Neural cell (in vitro differentiated cells): ENCODE measurements around the gene GABRG3.

Source experiments
- CTCF ChIP-seq: fragments of 450-650 bp; IDR thresholded peaks from 2 replicates; pipeline ENCODE4 v1.5.1; 2014; ENCODE audit warnings: antibody characterized with exemption, mild to moderate bottlenecking, moderate library complexity; ENCODE audit not compliant: poor library complexity, severe bottlenecking
- EP300 ChIP-seq: fragments of 450-650 bp; conservative IDR thresholded peaks from 2 replicates; pipeline ENCODE4 v1.6.1; 2014; ENCODE audit warnings: antibody characterized with exemption, mild to moderate bottlenecking, moderate library complexity; ENCODE audit not compliant: poor library complexity, severe bottlenecking
- EZH2 ChIP-seq: fragments of 200-600, 300-800 bp; shearing (Covaris generic), sonication (generic); IDR thresholded peaks from 2 replicates; pipeline ENCODE4 v1.6.1; 2014; ENCODE audit warnings: antibody characterized with exemption, low read length, borderline replicate concordance, mild to moderate bottlenecking; ENCODE audit not compliant: insufficient read depth, poor library complexity, severe bottlenecking
- MXI1 ChIP-seq: fragments of 450-650 bp; conservative IDR thresholded peaks from 2 replicates; pipeline ENCODE4 v1.6.1; 2014; ENCODE audit warnings: antibody characterized with exemption, mild to moderate bottlenecking; ENCODE audit not compliant: poor library complexity, severe bottlenecking
- POLR2AphosphoS5 ChIP-seq: IDR thresholded peaks from 2 replicates; pipeline ENCODE4 v1.6.1; 2012
- RAD21 ChIP-seq: fragments of 450-650 bp; conservative IDR thresholded peaks from 2 replicates; pipeline ENCODE4 v1.6.1; 2014; ENCODE audit warnings: antibody characterized with exemption, mild to moderate bottlenecking, moderate library complexity
- REST ChIP-seq: IDR thresholded peaks from 2 replicates; pipeline ENCODE4 v1.6.1; 2012; ENCODE audit warnings: borderline replicate concordance
- SMC3 ChIP-seq: fragments of 450-650 bp; conservative IDR thresholded peaks from 2 replicates; pipeline ENCODE4 v1.6.1; 2014; ENCODE audit warnings: antibody characterized with exemption, mild to moderate bottlenecking, moderate library complexity; ENCODE audit not compliant: poor library complexity
- TAF1 ChIP-seq: IDR thresholded peaks from 2 replicates; pipeline ENCODE4 v1.6.1; 2012; ENCODE audit warnings: low read depth

- TF ChIP-seq CTCF: no peak
- TF ChIP-seq EZH2: no peak
- no peak for TF ChIP-seq POLR2AphosphoS5
- TF ChIP-seq EP300: no peak
- TF ChIP-seq RAD21: no peak
- TF ChIP-seq TAF1: no peak
- no peak for TF ChIP-seq MXI1
- no peak for TF ChIP-seq REST
- TF ChIP-seq SMC3: no peak
Measured at GRCh38 chr15:27490867-27491595, 520.0 kb downstream of the GABRG3 start.
